CD4-positive, alpha-beta T cell treated with Interferon gamma for 1 hour (primary cell): ENCODE results near the gene MLYCD.
A peak's percentile ranks its signal among the peaks of the same experiment; 100 is the strongest.

Experiments
- DNase-seq: peaks from one replicate; pipeline ENCODE4 v3.0.0-alpha.2; 2020

The MLYCD gene

DNA sequence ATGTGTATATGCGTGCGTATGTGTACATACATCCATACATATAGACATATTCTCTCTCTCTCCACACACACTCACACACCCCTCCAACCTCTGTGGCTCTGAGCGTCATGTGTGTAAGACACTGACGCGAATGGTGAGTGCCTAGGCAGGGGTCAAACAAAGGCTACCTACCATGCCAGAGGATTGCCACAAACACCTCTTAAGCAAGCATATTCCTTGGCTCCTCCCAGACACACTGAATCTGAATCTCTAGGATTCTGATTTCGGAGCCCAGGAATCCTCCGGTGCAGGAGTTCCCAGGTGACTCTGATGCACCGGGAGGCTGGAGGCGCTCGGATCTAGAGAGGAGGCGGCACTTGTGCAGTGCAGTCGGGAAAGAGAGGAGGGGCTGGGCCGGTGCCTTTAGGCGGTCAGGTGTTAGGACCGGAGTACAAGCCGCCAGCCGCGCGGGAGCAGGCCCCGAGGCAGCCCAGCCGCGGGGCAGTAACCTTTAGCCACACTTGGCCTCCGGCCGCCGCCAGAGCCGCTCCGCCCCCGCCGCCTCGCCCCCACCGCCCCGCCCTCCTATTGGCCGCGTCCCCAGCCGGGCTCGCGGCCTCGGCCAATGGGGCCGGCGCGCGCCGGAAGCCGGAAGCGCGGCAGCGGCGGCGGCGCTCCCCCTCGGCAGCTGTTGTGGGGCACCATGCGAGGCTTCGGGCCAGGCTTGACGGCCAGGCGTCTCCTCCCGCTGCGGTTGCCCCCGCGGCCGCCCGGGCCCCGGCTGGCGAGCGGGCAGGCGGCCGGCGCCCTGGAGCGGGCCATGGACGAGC, at the start of gene MLYCD:
TSS of gene MLYCD (plus strand) at position 653 of the 809 bp plus-strand sequence. CDS start at position 683, 30 bp downstream.
- peak; percentile 70 for DNase-seq

GRCh38 chr16:83849421-83849820, 49.5 kb upstream of the MLYCD start:
- DNase-seq, result no peak

GRCh38 chr16:83850947-83851346, 48.0 kb upstream of the MLYCD start:
- no peak for DNase-seq

DNA sequence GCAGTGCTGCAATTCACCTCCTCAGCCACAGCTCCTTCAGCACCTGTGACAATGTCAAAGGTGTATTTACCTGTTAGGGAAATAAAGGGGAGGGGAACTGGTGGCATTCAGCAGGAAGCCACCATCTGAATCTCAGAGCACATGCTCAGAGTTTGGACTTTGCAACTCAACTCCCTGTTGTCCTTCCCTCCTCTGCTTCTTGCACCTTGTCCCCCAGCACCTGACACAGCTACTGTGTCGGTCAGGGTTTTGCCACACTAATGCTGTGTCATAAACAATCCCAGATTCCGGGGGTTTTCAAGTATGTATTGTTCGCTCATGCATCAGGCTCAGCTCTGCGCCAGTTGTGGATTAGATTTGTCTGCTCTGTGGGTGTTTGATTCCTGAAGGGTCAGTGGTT, 47.4 kb upstream of the MLYCD start:
- DNase-seq, result no peak

- DNase-seq, result no peak
Measured at GRCh38 chr16:83852774-83853173, 46.1 kb upstream of the MLYCD start.

- DNase-seq, result no peak
Measured at GRCh38 chr16:83853834-83854233, 45.1 kb upstream of the MLYCD start.

GRCh38 chr16:83854420-83854819, 44.5 kb upstream of the MLYCD start:
- no peak for DNase-seq

GRCh38 chr16:83856792-83857191, 42.1 kb upstream of the MLYCD start:
- no peak for DNase-seq

DNA sequence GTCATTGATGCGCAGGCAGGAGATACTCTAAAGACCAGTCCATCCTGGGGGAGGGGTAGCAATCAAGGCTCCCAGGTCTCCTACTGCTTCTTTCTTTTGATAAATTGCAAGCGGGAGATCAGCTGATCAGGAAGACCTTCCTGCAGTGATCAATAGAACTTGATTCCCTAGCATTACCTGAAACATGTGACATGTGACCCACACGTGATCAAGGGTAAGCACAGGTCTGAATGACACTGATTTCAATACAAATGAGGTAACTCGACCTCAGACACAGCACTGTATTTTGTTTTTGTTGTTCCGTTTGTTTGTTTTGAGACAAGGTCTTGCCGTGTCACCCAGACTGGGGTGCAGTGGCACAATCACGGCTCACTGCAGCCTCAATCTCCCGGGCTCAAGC, 39.6 kb upstream of the MLYCD start:
- DNase-seq, result no peak

- DNase-seq, result no peak
Measured at GRCh38 chr16:83862661-83863060, 36.3 kb upstream of the MLYCD start.

DNA sequence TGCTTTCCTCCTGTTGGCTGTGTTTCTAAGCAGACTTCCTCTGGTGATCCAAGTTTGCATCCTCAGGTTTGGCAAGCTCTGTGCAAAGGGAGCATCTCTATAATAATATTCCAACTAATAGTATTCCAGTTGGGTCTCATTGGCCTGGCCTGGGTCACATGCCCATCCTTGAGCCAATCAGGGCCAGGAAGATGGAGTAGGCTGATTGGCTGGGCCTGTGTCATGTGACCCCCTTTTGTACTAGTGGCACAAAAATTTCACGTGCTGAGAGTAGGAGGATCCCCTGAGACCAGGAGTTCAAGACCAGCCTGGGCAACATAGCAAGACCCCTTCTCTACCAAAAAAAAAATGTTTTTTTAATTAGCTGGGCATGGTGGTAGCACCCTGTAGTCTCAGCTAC, 35.2 kb upstream of the MLYCD start:
- DNase-seq, result no peak

- DNase-seq, result no peak
Measured at GRCh38 chr16:83870830-83871229, 28.1 kb upstream of the MLYCD start.

GRCh38 chr16:83878838-83879237, 20.1 kb upstream of the MLYCD start:
- no peak for DNase-seq

DNA sequence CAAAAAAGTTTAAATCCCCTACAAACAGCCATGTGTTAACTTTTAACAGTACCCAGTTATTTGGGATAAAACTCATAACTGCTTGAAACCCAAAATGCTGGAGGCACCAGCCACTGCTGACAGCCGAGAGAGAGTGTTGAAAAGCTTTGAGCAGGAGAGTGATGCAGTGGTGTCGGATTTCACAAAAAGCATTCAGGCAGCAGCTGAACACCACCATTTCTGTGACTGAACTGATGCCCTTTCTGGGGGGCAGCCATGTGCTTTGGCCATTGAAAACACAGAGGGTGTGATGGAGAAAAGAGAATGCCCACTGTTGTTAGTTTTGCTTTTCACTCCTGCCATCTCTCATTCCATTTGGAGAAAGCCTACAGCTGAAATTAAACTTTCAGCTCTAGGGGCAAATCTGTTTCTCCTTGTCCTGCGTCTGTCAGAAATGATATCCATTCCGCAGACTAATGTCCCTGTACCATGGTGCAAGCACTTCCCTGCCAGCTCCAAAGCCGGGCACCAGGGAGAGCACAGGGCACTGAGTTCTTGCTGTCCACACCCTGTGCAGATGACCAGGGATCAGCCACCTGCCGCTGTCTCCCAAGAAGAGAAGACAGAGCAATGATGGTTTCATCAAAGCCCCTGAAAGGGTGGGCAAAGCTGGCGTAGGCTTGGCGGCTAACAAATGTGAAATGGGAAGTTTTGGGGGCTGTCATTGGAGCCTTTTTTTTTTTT, 16.6 kb upstream of the MLYCD start:
- no peak for DNase-seq

DNA sequence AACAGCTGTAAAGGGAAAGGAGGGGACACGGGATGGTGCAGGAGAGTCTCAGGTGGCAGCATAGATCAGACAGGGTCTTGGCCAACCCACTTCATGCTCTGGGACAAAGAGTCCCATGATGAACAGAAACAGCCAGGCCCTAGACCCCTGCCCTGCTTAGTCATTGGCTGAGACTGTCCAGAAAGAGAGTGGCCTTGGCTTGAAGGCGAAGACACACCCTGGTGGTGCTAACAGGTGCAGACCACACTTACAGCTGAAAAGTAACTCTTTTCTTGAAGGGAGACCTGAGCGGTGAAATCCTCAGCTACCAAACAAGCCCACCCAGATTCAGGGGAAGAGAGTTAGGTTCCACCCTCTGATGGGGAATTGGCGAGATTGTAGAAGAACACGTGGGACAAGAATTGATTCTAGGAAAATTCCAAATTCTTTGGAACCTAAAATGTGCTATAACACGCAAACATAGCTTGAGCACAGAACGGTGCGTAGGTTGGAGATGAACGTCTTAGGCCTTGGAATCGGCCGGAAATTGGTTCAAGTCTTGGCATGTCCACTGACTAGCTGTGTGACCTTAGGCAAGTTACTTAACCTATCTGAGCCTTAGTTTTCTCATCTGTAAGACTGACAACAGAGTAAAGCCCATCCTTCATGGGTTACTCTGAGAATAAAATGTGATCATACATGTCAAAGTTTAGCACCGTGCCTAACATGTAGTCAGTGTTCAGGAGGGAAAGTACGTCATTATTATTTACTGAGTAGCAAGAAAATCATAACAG, 12.5 kb upstream of the MLYCD start:
- DNase-seq, result no peak

DNA sequence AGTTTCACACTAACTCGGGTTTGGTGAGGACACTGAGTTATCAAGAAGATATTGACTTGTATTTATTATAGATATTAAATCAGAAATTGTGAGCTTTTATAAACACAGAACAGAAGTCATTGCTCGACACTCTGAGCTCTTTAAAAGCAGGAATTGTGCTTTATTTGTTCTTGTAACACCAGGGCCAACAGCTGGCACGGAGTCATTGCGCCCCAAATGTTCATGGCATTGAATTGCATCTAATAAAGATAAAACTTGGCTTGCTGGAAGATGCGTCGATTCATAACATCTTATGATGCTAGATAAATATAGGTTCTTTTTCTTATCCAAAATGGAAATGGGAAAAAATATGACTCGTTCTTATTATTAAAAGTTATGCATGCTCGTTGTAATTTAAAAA, 11.8 kb upstream of the MLYCD start:
- DNase-seq, result no peak

GRCh38 chr16:83887564-83887963, 11.4 kb upstream of the MLYCD start:
- DNase-seq, result no peak

- no peak for DNase-seq
Measured at GRCh38 chr16:83888672-83889044, 10.3 kb upstream of the MLYCD start.

DNA sequence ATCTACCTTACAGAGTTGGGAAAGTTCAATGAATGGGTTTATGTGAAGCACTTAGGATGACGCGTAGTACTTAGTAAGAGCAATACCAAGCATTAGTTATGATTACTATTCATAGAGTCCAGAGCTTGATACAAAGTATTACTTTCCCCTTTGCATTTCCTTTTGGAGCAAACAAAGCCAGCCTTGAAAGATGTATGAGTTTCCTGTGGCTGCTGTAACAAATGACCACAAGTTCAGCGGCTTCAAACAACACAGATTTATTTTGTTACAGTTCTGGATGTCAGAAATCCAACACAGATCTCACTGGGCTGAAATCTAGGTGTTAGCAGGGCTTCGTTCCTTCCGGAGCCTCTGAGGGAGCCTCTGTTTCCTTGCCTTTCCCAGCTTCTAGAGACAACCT, 8.6 kb upstream of the MLYCD start:
- DNase-seq, result no peak

GRCh38 chr16:83891742-83892141, 7.2 kb upstream of the MLYCD start:
- no peak for DNase-seq

DNA sequence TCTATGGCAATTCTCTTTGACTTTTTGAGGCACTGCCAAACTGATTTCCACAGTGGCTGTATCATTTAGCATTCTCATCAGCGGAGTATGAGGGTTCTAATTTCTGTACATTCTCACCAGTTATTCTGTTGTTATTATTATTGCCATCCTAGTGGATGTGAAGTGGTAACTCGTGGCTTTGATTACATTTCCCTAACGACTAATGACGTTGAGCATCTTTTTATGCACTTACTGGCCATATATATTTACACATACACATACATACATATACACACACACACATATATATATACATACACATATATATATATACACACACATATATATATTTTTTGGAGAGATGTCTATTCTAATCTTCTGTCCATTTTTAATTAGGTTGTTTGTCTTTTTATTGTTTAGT, 3.7 kb upstream of the MLYCD start:
- no peak for DNase-seq

DNA sequence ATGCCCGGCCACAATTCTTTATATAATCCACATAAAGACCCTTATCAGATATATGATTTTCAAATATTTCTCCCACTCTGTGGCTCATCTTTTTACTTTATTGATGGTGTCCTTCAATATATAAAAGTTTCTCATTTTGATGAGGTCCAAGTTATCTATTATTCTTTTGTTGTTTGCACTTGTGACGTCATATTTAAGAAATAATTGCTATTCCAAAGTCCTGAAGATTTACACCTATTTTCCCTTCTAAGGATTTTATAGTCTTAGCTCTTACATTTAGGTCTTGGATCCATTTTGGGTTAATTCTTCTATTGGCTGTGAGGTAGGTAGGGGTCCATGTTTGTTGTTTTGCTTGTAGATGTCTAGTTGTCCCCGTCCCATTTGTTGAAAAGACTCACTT, 3.0 kb upstream of the MLYCD start:
- no peak for DNase-seq

GRCh38 chr16:83899272-83899897, 470 bp downstream of the MLYCD start:
- peak; percentile 16 for DNase-seq
